GM12801 (cell line): ENCODE data around the gene HEPN1.

ENCODE experiments used
- CTCF ChIP-seq: IDR thresholded peaks from one replicate; pipeline ENCODE4 v1.5.1; 2011; ENCODE audit warnings: control low read depth; ENCODE audit not compliant: insufficient read length; ENCODE audit errors: extremely low read depth

The HEPN1 gene

DNA sequence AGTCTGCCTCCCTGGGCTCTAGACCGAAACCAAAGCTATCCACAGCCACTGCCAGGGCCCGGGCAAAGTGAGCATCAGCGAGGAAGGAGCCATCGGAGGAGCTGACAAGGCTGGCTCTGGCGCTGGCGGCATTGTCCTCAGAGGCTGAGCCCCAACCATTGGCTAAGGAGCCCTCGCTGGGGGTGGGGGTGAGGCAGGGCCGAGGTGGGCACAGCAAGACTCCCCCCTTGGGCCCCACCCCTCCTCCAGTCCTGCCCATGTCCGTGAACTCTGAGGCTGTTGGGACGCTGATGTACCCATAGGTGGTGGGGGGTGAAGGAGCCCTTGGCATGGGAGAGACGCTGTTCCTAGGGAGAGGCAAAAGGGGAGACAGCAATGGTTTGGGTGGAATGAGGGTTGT, 32.6 kb upstream of the HEPN1 start:
- no peak for TF ChIP-seq CTCF

DNA sequence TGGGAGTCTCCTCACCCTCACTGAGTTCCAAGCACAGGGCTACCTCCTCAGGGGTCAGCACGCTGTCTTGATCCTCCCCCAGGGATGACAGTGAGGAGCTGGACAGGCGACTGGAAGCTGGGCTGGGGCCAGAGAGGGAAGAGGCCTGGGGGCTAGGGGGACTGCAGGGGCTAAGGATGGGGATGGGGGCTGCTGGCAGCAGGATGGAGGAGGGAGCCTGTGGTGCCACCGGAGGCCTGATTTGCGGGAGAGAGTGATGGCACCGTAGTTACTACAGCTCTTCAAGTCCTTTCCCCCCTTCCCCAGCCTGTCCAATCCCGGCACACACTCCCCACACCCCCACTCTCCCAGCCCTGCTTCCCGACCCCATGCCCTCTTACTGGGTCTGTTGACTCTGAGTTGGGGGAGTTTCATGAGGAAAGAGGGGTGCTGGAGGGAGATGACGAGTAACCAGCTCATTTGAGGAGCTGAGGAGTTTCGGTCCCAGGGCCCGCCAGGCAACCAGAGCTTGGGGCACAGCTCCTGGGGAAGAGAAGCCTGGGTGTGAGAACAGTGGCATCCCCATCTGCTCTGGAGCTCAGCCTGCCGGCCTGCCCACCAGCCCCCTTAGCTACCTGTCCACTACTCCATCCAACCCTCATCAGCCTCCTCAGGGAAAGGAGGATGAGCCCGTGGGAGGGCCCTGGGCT, 31.9 kb upstream of the HEPN1 start:
- no peak for TF ChIP-seq CTCF

DNA sequence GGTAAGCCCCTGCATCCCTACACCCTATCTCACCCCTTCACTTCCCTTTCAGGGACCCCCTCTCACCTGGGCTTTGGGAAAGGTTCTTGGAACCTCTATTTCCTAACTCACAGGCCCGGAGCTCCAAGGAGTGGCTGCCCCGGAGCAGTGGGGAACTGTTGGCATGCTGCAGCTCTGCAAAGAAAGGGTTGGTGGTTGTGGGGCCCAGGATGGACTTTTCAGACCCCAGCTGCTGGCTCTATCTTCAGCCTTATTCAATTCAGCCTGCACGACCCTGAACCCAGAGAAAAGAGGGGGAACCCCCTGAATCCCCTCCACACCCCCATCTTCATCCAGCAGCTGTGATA, 31.4 kb upstream of the HEPN1 start:
- TF ChIP-seq CTCF = no peak

GRCh38 chr11:124889191-124890091, 29.6 kb upstream of the HEPN1 start:
- TF ChIP-seq CTCF = no peak

- TF ChIP-seq CTCF = no peak
Measured at GRCh38 chr11:124890151-124890550, 28.9 kb upstream of the HEPN1 start.

DNA sequence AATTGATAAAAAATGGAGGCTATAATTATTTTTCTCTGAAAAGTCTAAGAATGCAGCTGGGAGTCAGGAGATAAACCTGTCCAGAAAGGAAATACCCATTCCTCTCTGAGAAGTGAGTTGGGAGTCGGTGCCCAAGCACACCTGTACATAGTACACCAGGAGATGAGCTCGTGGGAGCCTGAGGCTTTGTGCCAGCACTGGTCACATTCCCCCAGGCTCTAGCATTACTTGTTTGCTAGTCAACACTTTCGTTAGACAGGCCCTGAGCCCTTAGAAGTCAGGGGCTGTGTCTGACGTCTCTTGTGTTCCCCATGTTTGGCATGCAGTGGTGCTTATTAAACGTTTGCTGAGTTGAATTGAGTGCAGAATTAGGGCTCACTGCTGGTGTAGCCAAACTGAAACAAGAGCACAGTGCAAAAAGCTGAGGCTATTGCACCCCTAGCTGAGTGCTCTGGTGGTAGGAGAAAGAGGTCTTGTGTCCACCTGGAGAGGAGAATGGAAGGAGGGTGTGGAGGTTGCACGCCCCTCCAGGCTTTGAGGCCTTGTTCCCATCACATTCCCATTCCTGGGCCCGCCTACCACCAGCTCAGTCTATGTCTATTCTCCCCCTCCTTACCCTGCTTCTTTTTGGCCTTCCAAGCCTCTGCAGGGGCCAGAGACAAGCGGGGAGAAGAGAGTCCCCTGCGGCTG, 28.2 kb upstream of the HEPN1 start:
- TF ChIP-seq CTCF = no peak

GRCh38 chr11:124891373-124891861, 27.6 kb upstream of the HEPN1 start:
- no peak for TF ChIP-seq CTCF
